ENCODE data around the gene ERC1.

DNA sequence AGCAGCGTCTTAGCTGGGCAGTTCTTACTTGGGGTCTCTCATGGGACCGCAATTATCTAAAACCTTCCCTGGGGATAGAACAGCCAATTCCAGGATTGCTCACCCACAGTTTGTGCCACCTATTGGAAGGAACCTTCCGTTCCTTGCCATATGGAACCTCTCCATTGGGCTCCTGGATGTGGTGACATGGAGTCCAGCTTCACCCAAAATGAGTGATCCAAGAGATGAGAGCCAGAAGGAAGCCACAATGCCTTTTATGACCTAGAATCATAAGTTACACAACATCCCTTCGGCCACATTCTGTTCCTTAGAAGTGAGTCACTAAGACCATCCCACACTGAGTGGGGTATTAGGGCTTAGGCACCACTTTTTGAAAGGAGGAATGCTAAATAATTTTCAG, 439.0 kb downstream of the ERC1 start:
- TF ChIP-seq AFF4 (CRISPR knock-in tag; IDR thresholded peaks at IDR 0.05) (no peak), EP400 (IDR thresholded peaks at IDR 0.05) (no peak), KDM5B (IDR thresholded peaks at IDR 0.05; ENCODE audit: insufficient replicate concordance, low read depth, low read length) (no peak), TCF3 (CRISPR knock-in tag; IDR thresholded peaks at IDR 0.05) (no peak), POLR2A (conservative IDR thresholded peaks at IDR 0.05) (no peak), SIN3A (IDR thresholded peaks at IDR 0.05; ENCODE audit: borderline replicate concordance in 2 of 2, control insufficient read depth in 1 of 2, low read depth in 2 of 2, low read length in 2 of 2) (no peak), HSF4 (CRISPR knock-in tag; IDR thresholded peaks at IDR 0.05; ENCODE audit: borderline replicate concordance) (no peak), CBFB (CRISPR knock-in tag; IDR thresholded peaks at IDR 0.05) (no peak), ZNF785 (CRISPR knock-in tag; IDR thresholded peaks at IDR 0.05) (no peak), ZNF639 (CRISPR knock-in tag; conservative IDR thresholded peaks at IDR 0.05 in 1 of 2, IDR thresholded peaks at IDR 0.05 in 1 of 2) (no peak), BRF1 (IDR thresholded peaks at IDR 0.05; ENCODE audit: borderline replicate concordance, extremely low read depth, insufficient read length) (no peak), CTCF (IDR thresholded peaks at IDR 0.05 in 2 of 3, conservative IDR thresholded peaks at IDR 0.05 in 1 of 3; ENCODE audit: insufficient read depth in 2 of 3, low read depth in 1 of 3, low read length in 3 of 3) (no peak)
- TF ChIP-seq, protein P1, sequence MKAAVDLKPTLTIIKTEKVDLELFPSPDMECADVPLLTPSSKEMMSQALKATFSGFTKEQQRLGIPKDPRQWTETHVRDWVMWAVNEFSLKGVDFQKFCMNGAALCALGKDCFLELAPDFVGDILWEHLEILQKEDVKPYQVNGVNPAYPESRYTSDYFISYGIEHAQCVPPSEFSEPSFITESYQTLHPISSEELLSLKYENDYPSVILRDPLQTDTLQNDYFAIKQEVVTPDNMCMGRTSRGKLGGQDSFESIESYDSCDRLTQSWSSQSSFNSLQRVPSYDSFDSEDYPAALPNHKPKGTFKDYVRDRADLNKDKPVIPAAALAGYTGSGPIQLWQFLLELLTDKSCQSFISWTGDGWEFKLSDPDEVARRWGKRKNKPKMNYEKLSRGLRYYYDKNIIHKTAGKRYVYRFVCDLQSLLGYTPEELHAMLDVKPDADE (conservative IDR thresholded peaks at IDR 0.05; ENCODE audit: control insufficient read depth, low read depth, low read length): no peak

All from K562 (cell line).